HG03097 (cell line): ENCODE data around the gene HAUS5.
"Not testable (repeated sequence)": the region's sequence is repeated elsewhere in the genome, so short reads cannot be mapped to it uniquely, and the experiment has no call there.

ENCODE experiments used
- ATAC-seq: cut with Tn5 transposase; IDR thresholded peaks from one replicate; pipeline ENCODE4 v1.9.1; 2021; ENCODE audit not compliant: unreplicated experiment, low FRiP score

Gene HAUS5, protein sequence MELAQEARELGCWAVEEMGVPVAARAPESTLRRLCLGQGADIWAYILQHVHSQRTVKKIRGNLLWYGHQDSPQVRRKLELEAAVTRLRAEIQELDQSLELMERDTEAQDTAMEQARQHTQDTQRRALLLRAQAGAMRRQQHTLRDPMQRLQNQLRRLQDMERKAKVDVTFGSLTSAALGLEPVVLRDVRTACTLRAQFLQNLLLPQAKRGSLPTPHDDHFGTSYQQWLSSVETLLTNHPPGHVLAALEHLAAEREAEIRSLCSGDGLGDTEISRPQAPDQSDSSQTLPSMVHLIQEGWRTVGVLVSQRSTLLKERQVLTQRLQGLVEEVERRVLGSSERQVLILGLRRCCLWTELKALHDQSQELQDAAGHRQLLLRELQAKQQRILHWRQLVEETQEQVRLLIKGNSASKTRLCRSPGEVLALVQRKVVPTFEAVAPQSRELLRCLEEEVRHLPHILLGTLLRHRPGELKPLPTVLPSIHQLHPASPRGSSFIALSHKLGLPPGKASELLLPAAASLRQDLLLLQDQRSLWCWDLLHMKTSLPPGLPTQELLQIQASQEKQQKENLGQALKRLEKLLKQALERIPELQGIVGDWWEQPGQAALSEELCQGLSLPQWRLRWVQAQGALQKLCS

DNA sequence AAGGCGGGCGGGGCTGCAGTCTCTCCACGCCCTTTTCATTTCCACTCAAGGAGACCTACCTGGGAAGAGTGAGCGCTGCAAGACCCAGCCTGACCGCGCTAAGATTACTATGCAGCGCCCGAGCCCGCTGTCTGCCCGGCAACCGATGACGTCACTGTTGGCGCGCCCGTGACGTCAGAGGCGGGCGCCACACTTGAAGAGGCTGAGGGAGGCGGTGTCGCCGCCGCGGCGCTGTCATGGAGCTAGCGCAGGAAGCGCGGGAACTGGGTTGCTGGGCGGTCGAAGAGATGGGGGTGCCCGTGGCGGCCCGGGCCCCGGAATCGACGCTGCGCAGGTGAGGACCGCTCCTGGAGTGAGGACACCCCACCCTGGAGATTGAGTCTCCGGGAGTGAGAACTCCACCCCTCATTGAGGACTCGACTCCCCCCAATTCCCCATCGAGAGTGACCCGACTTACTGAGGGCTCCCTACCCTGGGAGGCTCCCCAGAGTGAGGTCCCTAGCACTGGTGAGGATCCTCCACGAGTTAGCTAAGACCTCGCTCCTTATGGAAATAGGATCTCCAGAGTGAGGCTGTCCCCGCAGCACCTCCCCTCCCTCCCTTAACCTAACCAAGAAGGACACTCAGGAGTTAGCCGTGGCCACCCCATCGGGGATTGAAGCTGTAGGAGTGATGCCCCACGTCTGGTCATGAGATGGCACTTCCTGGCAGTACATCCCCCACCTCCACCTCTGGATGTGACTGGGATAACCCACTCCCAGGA lies at the start of gene HAUS5:
HAUS5 (plus strand) TSS at position 177 of the 763 bp plus-strand sequence; CDS start at position 237, 60 bp downstream.
- peak; percentile 79 for ATAC-seq

DNA sequence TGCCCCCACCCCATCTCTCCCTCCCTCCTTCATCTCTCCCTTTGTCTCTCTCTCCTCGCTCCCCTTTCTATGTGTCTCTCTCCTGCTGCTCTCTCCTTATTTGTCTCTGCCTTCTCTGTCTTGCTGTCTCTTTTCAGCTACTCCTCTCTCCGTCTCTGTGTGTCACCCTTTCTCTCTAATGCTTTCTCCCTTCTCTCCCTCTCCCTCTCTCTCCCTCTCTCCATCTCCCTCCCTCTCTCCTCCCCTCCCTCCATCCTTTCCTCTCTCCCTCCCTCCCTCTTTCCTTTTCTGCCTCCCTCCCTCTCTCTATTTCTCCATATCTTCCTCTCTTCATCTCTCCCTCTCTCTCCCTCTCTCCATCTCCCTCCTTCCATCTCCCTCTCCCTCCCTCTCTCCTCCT lies 49.8 kb upstream of the HAUS5 start:
- no peak for ATAC-seq

DNA sequence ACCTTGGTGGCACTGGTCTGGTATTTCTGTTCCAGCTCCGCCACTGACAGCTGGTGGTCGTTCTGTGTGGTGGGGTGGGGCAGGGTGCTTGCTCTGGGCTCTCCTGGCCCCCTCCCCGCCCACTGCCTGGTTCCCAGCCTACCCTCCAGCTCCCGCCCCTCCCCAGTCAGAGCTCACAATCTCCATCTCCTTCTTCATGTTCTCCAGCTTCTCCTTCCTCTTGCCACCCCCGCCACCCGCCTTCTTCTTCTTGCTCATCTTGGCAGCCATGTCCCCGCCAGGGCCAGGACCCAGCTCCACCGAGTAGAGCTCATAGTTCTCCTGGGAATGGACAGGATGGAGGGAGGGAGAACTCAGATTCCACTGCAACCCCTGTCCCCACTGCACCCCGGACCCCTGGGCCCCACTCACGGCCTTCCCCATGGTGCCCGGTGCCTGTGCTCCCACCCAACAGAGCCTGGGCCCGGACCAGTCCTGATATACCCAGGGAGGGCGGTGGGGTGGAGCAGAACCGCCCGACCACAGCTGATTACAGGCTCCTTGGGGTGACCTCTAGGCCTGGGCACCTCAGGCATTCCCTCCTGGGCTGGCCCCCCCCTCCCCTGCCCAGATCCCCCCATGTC lies 49.2 kb upstream of the HAUS5 start, which contains the start of gene ATP4A:
ATP4A (minus strand) TSS at position 452 of the 623 bp plus-strand sequence; CDS start at position 423, 29 bp downstream.
- no peak for ATAC-seq

DNA sequence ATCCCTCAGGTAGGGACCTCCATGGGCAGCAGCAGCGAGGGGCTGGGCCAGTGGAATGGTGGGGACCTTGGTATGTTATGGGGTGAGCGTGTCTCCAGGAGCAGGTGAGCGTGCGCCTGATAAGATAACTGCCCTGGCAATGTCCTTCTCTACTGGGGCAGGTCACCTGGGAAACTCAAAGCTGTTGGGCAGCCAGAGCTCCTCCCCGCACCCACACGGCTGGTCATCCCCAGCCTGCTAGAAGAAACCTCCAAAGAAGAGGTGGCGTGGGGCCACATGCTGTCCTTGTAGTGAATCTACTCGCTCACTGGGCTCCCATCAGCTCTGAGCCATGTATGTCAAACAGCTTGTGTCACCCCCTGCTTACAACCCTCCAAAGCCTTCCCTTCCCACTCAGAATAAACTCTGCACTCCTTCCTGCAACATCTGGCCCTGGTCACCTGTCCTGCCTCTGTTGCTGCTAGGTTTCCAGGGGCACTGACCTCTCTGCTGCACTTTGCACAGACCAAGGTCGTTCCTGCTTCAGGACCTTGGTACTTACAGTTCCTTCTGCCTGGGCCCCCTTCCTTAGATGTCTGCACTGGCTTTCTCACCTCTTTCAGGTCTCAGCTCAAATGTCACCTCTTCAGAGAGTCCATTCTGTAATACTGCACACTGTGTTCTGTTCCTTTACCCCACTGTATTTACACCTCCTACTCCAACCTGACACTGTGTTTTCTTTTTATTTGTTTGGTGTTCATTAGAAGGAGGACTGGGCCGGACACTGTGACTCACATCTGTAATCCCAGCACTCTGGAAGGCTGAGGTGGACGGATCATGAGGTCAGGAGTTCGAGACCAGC lies 47.3 kb upstream of the HAUS5 start:
- no peak for ATAC-seq

DNA sequence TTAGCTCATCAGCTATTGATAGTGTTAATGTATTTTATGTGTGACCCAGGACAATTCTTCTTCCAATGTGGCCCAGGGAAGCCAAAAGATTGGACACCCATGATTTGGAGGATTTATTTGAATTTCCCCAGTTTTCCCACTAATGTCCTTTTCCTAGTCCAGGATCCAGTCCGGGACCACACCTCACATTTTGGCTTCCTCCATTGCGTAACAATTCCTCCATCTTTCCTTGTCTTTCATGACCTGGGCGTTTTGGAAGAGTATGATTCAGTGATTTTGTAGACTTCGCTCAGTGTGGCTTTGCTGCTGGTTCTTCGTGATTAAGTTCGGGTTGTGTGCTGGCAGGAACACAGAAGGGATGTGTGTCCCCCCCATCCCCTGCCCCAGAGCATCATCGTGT lies 45.8 kb upstream of the HAUS5 start:
- no peak for ATAC-seq

DNA sequence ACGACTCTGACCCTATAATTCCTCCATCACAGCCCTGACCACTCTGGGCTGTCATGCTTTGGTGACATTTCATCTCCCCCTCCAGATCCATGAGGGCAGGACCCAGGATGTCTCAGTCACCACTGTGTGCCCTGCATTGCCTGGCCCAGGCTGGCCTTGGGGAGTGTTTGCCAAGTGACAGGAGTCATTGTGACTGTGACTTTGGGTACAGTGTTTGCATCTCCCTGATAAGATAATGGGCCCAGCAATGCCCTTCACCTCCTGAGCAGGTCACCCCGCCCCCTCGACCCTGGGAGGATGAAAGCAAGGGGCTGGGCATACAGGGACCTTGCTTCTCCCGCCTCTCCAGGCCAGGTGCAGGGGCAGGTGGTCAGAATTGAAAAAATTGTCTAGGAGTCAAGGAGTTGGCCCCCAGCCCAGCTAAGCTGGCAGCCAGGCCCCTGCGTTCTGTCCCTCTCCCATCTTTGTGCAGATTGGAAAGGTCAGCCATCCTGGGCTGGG lies 43.2 kb upstream of the HAUS5 start:
- ATAC-seq: no peak

DNA sequence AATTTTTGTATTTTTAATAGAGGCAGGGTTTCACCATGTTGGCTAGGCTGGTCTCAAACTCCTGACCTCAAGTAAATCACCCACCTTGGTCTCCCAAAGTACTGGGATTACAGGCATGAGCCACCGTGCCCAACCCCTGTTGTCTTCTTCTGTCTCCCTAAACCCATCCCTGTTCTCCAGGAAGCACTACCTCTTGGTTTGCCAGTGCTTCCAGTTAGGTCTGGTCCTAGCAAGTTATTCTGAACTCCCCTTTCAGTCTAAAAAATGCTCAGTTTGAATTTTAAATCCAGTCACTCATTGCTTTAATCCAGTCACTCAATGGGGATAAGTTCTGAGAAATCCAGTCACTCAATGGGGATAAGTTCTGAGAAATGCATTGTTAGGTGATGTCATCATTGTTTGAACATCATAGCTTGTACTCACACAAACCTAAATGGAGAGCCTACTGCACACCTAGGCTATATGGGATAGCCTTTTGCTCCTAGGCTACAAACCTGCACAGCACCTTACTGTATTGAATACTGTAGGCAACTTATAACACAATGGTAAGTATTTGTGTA lies 41.0 kb upstream of the HAUS5 start:
- ATAC-seq: no peak

DNA sequence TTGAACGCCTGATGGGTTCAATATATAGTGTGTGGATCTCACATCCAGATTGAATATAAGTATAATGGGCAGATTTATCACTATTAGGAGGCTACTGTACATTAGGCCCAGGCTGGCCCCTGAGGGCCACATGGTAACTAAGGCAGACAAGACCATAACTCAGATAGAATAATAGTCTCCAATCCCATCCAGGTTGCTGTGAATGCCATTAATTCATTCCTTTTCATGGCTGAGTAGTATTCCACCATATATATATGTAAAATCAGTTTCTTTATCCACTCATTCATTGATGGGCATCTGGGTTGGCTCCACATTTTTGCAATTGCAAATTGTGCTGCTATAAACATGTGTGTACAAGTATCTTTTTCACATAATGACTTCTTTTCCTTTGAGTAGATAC lies 34.6 kb upstream of the HAUS5 start:
- no peak for ATAC-seq

DNA sequence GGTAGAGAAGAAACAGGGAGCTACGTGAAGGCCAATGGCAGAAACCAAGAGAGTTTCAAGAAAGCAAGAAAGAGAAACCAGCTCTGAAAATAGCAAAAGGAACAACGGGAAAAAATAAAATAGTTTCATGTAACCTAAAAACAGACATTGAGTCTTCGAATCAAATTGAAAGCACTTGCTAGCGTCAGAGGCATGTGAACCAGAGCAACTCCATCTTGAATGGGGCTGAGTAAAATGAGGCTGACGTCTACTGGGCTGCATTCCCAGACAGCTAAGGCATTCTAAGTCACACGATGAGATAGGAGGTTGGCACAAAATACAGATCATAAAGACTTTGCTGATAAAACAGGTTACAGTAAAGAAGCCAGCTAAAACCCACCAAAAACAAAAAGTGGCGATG lies 33.8 kb upstream of the HAUS5 start:
- ATAC-seq: no peak

DNA sequence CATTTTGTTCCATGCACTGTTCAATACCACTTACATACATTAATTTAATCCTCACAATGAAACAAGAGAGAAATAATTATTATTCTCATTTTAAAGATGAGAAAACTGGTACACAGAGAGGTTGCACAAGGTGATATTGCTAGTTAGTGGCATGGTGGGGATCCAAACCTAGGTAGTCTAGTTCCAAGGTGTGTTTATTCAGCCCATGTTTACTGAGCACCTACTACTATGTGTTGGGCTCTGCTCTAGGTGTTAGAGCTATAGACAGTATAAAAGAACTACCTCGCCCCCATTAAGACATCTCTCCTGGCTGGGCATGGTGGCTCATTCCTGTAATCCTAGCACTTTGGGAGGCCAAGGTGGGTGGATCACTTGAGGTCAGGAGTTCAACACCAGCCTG lies 29.8 kb upstream of the HAUS5 start:
- ATAC-seq: no peak

DNA sequence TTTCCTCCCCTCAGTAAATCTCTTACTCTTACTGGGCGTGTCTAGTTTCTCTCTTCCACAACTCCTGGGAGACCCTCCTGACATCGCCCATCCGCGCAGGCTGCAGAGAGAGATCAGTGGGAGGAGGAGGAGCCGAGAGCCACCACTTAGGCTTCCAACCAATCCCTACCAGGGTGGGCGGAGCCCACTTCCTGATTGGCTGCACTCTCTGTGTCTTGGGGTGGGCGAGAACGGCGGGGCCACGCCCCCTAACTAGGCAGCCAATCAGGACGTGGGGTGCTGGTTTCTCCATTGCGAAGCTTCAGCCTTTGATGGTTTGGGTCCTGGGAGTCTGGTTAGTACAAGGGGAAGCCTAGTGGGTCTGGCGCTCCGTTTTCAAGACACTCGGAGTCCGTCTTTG lies 26.7 kb upstream of the HAUS5 start, which contains the start of gene PMIS2:
PMIS2 (plus strand) TSS at position 326 of the 400 bp plus-strand sequence. CDS start 87 bp downstream, outside the sequence.
- no peak for ATAC-seq

DNA sequence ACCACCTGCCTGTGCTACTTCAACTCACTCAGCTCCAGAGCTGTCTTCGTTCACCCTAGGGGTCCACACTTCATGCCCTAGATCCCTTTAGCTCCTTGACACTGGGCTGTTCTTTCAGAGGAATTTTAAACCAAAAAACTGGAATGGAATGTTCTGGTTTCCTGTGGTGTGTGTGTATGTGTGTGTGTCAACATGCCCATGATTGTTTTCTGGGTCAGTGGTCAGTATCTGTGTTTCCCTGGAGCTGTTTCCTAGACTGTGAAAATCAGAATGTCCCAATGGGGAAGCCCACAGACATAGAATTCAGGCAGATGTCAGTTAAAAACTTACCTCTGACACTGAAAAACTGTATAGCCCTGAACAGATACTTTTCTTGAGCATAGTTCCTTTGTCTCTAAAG lies 25.2 kb upstream of the HAUS5 start:
- no peak for ATAC-seq

DNA sequence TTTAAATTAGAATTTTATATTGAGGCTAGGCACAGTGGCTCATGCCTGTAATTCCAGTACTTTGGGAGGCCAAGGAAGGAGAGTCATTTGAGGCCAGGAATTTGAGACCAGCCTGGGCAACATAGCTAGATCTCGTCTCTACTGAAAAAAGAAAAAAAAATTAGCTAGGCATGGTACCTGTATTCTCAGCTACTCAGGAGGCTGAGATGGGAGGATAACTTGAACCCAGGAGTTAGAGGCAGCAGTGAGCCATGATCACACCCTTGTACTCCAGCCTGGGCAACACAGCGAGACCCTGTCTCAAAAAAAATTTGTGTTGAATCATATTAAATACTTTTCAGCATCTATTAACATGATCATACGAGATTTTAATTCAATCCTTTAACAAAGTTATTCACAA lies 21.7 kb upstream of the HAUS5 start:
- no peak for ATAC-seq

DNA sequence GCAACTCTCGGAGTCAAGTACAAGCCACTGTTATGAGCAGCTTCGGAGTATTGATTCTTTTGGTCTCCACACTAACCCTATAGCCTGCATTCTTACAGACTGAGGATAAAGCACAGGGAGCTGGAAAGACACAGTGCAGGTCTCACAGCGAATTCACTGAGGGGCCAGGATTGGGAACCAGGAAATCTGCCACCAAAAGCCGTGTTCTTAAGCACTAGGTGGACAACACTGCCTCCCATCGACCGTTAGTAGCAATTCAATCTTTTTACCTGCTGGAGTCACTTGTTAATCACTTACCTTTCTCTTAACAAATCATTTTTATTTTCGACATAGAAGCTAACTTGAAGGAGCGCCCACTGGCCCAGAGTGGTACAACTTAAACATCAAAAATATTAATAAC lies 20.3 kb upstream of the HAUS5 start:
- ATAC-seq: no peak

DNA sequence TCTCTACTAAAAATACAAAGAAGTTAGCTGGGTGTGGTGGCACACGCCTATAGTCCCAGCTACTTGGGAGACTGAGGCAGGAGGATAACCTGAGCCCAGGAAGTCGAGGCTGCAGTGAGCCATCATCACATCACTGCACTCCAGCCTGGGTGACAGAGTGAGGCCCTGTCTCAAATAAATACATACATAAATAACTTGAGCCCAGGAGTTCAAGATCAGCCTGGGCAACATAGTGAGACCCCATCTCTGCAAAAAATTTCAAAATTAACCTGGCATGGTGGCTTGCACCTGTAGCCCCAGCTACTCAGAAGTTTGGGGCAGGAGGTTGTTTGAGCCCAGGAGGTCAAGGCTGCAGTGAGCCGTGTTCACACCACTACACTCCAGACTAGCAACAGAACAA lies 17.5 kb upstream of the HAUS5 start:
- ATAC-seq: not testable (repeated sequence)

DNA sequence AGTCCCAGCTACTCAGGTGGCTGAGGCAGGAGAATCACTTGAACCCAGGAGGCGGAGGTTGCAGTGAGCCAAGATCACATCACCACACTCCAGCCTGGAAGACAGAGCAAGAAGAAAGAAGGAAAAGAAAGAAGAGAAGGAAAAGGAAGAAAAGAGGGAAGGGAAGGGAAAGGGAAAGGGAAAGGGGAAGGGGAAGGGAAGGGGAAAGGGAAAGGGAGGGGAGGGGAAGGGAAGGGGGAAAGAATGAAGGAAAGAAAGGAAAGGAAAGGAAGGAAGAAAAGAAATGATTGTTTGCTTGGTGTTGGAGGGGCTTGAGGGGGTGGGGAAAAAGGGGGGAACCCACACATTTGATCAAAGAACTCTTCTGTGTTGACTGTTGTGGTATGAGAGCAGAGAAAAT lies 16.6 kb upstream of the HAUS5 start:
- no peak for ATAC-seq

DNA sequence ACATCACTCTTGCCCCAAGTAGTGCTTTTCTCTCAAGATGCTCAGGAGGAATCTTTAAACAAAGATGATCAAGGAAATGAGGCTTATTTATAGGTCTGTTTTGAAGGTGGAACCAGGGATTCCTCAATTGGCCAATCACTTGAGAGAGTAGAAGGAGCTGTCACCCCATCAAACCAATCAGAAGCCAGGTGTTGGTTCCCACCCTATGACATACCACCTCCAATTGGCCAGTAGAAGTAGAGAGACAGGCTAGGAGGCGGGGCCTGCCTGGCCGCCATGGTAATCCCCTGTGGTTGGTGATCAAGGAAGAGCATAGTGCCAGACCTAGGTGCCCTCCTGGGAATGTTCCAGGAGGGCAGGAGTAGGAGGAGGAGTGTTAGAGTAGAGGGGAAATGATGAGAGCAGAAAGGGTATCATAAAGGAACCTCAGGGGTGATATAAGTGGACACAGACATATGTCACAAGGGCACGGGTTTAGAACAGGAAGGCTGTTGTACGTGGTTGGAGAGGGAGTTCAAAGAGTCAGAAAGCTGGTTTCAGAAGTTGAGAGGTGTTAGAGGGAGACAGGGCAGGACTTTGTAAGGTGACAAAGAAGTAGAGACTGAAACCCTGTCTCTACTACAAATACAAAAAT lies 16.1 kb upstream of the HAUS5 start:
- peak; percentile 62 for ATAC-seq

DNA sequence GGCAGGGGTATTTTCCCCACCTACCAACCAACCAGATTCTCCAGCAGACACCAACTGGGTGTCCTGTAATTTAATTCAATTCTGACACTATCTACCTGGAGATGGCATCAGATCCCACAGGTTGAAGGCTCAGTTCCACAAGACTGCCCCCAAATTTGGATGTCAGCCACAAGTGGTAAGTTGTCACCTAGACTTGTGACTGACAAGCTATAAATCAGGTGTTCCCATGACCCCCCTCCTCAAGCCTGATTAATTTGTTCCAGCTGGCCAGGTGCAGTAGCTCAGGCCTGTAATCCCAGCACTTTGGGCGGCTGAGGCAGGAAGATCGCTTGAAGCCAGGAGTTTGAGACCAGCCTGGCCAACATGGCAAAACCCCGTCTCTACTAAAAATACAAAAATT lies 10.6 kb upstream of the HAUS5 start:
- no peak for ATAC-seq

DNA sequence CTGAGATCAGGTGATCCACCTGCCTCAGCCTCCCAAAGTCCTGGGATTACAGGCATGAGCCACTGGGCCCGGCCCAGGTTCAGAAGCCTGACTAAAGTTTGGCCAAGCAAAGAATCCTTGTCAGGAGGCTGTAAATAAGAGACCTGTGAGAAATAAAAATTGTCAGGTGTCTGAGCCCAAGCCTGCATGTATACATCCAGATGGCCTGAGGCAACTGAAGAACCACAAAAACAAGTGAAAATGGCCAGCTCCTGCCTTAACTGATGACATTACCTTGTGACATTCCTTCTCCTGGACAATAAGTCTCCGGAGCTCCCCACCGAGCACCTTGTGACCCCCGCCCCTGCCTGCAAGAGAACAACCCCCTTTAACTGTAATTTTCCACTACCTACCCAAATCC lies 8.1 kb upstream of the HAUS5 start:
- not testable (repeated sequence) for ATAC-seq
